HG03108 (cell line): ENCODE results near the gene CUX1.
"Not testable (repeated sequence)": the region's sequence is repeated elsewhere in the genome, so short reads cannot be mapped to it uniquely, and the experiment has no call there.

ENCODE experiments used
- ATAC-seq: cut with Tn5 transposase; IDR thresholded peaks from one replicate; pipeline ENCODE4 v1.9.1; 2021; ENCODE audit warnings: moderate library complexity; ENCODE audit not compliant: unreplicated experiment

Gene CUX1

GRCh38 chr7:101867265-101867664 lies 49.8 kb downstream of the CUX1 start:
- ATAC-seq: no peak

DNA sequence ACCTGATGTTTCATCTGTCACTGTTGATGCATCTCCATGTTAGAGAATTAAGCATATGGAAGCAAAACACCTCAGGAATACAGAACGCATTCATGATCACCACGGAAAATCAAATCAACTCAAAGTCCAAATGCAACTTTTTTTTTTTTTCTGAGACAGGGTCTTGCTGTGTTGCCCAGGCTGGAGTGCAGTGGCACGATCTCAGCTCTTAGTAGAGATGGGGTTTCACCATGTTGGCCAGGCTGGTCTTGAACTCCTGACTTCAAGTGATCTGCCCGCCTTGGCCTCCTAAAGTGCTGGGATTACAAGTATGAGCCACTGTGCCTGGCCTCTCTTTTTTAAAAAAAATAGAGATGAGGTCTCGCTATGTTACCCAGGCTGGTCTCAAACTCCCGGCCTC lies 50.3 kb downstream of the CUX1 start:
- not testable (repeated sequence) for ATAC-seq

- ATAC-seq: no peak
Measured at GRCh38 chr7:101868191-101868950, 50.9 kb downstream of the CUX1 start.

- no peak for ATAC-seq
Measured at GRCh38 chr7:101869026-101869900, 51.8 kb downstream of the CUX1 start.

DNA sequence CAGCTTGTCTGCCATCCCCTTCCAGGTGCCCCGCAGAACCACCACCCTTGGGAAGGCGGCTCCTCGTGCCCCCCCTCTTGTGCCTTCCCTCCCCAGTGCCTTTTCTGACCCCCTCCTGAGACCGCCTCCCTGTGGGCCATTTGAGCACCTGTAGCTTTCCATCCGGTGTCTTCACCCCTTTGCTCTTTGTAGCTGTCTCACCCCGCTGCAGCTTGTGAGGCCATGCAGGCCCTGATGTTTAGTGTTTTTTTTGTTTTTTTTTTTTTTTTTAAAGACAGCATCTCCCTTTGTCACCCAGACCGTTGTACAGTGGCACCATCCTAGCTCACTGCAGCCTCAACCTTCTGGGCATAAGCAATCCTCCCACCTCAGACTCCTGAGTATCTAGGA lies 52.5 kb downstream of the CUX1 start:
- ATAC-seq: no peak

DNA sequence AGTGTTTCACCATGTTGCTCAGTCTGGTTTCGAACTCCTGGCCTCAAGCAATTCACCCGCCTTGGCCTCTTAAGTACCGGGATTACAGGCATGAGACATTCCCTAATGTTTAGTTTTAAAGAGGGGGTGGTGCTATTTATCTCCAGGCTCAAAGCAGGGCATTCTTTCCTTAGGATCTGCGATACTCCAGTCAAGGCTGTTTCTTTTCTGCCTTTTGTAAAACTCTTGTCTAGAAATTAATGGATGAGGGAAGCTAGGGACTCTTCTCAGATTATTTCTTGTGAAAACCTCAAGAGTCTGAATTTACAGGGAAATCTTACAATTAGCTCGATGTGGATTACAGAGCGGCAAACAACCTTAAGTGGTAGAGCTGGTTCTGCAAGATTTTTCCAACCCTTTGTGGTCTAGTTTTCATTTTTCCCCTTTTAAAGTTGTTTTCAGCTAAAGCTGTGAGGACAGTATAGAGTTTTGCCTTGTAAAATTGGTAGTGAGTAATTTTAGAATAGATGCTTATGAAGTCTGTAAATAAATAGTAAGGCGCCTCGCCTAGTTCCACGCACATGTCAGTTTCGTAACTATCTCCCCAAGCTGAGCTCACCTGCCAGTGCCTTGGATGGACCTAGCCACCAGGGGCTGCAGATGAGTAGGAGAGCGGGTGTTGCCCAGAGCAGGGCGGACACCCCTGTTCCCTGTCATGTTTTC lies 53.1 kb downstream of the CUX1 start:
- no peak for ATAC-seq

GRCh38 chr7:101871351-101871750 lies 53.9 kb downstream of the CUX1 start:
- ATAC-seq: no peak

GRCh38 chr7:101874028-101874427 lies 56.6 kb downstream of the CUX1 start:
- no peak for ATAC-seq

- ATAC-seq: no peak
Measured at GRCh38 chr7:101875283-101875846, 57.9 kb downstream of the CUX1 start.

DNA sequence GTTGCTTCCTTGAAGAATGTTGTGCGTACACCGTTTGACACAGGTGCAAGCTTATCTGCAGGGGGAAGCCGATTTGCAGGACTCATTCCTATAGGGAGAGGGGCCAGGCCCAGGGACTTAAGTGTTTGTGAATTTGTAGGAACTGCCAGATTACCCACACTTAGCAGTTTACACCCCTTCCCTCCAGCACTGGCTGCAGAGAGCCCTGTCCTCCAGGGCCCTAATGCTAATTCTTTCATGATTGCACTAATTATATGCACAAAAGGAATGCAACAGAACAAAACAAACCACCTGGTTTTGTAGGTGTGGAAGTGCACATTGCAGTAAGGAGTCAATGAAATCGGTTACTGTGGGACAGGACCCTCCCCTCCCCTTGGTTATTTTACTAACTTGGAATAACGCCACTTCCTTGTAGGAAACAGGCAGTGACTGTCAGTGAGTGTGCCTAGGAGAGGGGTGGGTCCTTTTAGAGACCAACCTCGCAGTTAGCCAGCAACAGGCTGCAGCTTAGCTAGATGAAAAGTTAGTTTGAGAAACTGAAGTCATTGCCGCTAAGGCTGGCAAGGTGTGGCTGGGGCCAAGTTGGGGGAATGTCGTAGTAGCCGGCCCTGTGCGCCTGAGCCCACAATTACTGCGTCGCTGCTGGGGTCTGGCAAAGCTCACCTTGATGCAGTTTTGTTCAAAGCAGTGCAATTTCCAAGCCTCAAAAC lies 60.6 kb downstream of the CUX1 start:
- no peak for ATAC-seq

- ATAC-seq: no peak
Measured at GRCh38 chr7:101878938-101879337, 61.5 kb downstream of the CUX1 start.

DNA sequence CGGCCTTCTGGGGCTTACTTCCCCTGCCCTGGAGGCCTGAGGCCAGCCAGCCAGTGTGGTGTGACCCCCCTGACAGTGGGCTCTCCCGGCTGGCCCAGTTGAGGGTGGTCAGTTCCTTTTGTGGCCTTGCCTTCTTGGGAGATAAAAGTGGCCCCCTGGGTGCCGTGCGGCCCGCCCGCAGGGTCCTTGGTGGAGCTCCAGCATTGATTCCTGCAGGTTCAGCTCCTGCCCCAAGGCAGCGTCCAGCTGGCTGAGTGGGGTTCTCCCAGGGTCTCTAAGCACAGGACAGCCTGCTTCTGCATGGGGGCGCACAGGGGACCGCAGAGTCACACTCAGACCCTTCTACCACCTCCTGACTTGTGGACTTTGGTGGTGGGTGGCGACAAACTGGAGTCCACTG lies 62.1 kb downstream of the CUX1 start:
- no peak for ATAC-seq

GRCh38 chr7:101880282-101881054 lies 63.0 kb downstream of the CUX1 start:
- ATAC-seq: no peak

- no peak for ATAC-seq
Measured at GRCh38 chr7:101882005-101882421, 64.6 kb downstream of the CUX1 start.

- ATAC-seq: no peak
Measured at GRCh38 chr7:101882595-101883564, 65.5 kb downstream of the CUX1 start.

DNA sequence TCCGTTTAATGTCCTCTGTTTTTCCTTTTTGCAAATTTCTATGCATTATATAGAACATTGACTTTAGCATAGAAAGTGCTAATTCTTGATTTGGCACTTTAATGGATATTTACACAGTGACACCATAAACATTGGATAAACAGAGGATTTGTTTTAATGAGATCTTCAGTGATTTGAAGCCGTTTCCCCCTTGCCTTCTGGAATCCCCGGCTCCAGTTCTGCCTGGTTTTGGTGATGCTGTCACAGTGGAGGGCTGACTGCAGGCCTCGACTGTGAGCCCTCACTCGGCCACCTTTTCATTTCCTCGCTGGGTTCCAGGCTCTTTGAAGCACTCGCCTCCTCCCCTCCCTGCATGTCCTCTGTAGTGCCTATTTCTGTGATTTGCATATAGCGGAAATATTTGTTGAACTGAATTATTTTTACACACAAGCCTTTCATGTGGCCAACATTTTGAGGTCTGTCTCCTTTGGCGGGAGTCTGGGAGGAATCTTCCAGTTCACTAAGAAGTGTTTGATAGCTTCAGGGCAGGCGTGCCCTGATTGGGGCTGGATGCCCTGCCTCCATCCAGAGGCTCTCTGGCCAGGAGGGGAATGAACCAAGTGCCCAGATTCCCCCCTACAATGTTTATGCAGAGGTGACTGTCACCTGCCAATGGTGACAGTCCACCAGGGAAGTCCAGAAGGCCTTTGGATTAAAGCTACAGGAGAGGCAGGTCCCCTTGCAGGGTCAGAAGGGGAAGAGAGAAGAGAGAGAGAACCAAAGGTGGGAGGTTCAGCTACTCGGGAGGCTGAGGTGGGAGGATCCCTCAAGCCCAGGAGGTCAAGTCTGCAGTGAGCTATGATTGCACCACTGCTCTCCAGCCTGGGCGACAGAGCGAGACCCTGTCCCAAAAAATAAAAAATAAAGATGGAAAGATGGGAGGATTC lies 67.5 kb downstream of the CUX1 start:
- peak; percentile 74 for ATAC-seq

DNA sequence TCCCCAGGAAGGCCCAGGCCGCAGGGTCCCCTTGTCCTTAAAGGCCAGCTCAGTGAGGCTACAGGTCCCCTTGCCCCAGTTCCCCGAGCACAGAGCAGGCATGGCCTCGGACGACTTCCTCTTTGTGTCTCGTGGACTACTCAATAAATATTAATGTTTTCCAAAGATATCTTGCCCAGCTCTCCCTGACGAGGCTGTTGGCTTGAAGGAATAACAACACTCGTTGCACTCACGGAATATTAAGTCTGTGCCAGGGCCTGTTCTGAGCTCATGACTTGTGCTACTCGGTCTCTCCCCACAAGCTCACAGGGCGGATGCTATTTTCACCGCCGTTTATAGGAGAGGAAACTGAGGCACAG lies 68.2 kb downstream of the CUX1 start:
- ATAC-seq: no peak

- not testable (repeated sequence) for ATAC-seq
Measured at GRCh38 chr7:101887352-101887751, 69.9 kb downstream of the CUX1 start.
